PC-3 (cell line): Measurements from ENCODE around the gene CEP63. TPM values are rescaled to one million over a fixed set of nuclear protein-coding genes. Genes with fewer than 3 reads are reported as not detected.

Experiments
- ATAC-seq: fragments of 200-7000 bp; cut with Tn5 transposase; 2 replicates; pipeline ENCODE4 v1.9.1; 2020; ENCODE audit warnings: mild to moderate bottlenecking, moderate library complexity
- BruUV-seq: library from RNA; stranded (reverse); fragments of 400-500 nt; replicated peaks from 2 replicates; lab custom pipeline; 2021; lab: Mats Ljungman, UMichigan
- CTCF ChIA-PET: fragments of 300-600 bp; sonication (Branson Sonifier 250); formaldehyde crosslinking; loops from one replicate; lab custom pipeline; 2022; ENCODE audit warnings: antibody characterized with exemption; lab: Charles Lee
- POLR2A ChIA-PET: fragments of 300-600 bp; sonication (Branson Sonifier 250); formaldehyde crosslinking; loops from one replicate; lab custom pipeline; 2022; ENCODE audit warnings: antibody characterized with exemption; ENCODE audit not compliant: unreplicated experiment; lab: Charles Lee
- DNase-seq: peaks from one replicate; pipeline ENCODE4 v3.0.0-alpha.2; 2015
- H2AFZ ChIP-seq: fragments of 300-600 bp; sonication (generic); 2 replicates; pipeline ENCODE4 v1.6.0; 2016; ENCODE audit warnings: antibody characterized with exemption, low read length
- H3F3A ChIP-seq: fragments of 300-600 bp; sonication (generic); one replicate; pipeline ENCODE4 v1.6.0; 2017; ENCODE audit warnings: antibody characterized with exemption, low read length, control low read depth, mild to moderate bottlenecking; ENCODE audit not compliant: unreplicated experiment
- H3K27ac ChIP-seq: fragments of 300-600 bp; sonication (generic); 2 replicates; pipeline ENCODE4 v1.5.1; 2016; ENCODE audit warnings: mild to moderate bottlenecking, low read length
- H3K27me3 ChIP-seq: fragments of 300-600 bp; sonication (generic); 2 replicates; pipeline ENCODE4 v1.6.1; 2016; ENCODE audit warnings: low read length, mixed read lengths
- H3K36me3 ChIP-seq: fragments of 300-600 bp; sonication (generic); 2 replicates; pipeline ENCODE4 v1.6.1; 2016; ENCODE audit warnings: low read depth, mixed run types, low read length, mixed read lengths
- H3K4me1 ChIP-seq: fragments of 300-600 bp; sonication (generic); 2 replicates; pipeline ENCODE4 v1.5.1; 2016; ENCODE audit warnings: low read length; ENCODE audit not compliant: insufficient read depth
- H3K4me2 ChIP-seq: fragments of 300-600 bp; sonication (generic); 2 replicates; pipeline ENCODE4 v1.6.0; 2016; ENCODE audit warnings: low read length
- H3K4me3 ChIP-seq: fragments of 300-600 bp; sonication (generic); 2 replicates; pipeline ENCODE4 v1.5.1; 2016; ENCODE audit warnings: mild to moderate bottlenecking, low read length, mixed read lengths
- H3K79me2 ChIP-seq: fragments of 300-600 bp; sonication (generic); 2 replicates; pipeline ENCODE4 v1.6.1; 2017; ENCODE audit warnings: low read length, mixed read lengths
- H3K9ac ChIP-seq: fragments of 300-600 bp; sonication (generic); 2 replicates; pipeline ENCODE4 v1.6.0; 2016; ENCODE audit warnings: mild to moderate bottlenecking, low read length
- H3K9me2 ChIP-seq: fragments of 300-600 bp; sonication (generic); replicated peaks from 2 replicates; pipeline ENCODE4 v1.6.1; 2016; ENCODE audit warnings: mixed run types, low read length, mixed read lengths
- H3K9me3 ChIP-seq: fragments of 300-600 bp; sonication (generic); 2 replicates; pipeline ENCODE4 v1.6.1; 2016; ENCODE audit warnings: low read length, mixed read lengths
- H4K20me1 ChIP-seq: fragments of 300-600 bp; sonication (generic); 2 replicates; pipeline ENCODE4 v1.6.1; 2016; ENCODE audit warnings: low read length, mixed read lengths
- EZH2 ChIP-seq: fragments of 300-600 bp; sonication (generic); IDR thresholded peaks from one replicate; pipeline ENCODE4 v1.6.1; 2017; ENCODE audit warnings: antibody characterized with exemption, mild to moderate bottlenecking, low read length; ENCODE audit not compliant: unreplicated experiment
- EZH2phosphoT487 ChIP-seq: fragments of 300-600 bp; sonication (generic); IDR thresholded peaks from 2 replicates; pipeline ENCODE4 v1.6.1; 2018; ENCODE audit warnings: mild to moderate bottlenecking, antibody characterized with exemption, low read length, borderline replicate concordance
- intact Hi-C: fragments of 100-400 bp; cut with micrococcal nuclease; formaldehyde crosslinking; loops from 2 replicates; pipeline ENCODE4 v1.9.0; 2023
- total RNA-seq: library from RNA; depleted of rRNA; stranded (reverse); fragments of >200 nt; gene quantifications from 2 replicates; pipeline ENCODE4 v1.2.3, GENCODE V29; 2014
- TF ChIP-seq, protein P1 (sequence below): fragments of 300-600 bp; sonication (generic); conservative IDR thresholded peaks from 2 replicates; pipeline ENCODE4 v1.5.1; 2017; ENCODE audit warnings: antibody characterized with exemption, low read depth, mild to moderate bottlenecking, low read length

CEP63 gene
- total RNA-seq, 1 experiment from 2014 or later: 15.4 TPM

GRCh38 chr3:134471521-134472193 is 14.2 kb upstream of the CEP63 start:
- CTCF ChIA-PET: interaction anchor here (0.6 kb wide), 1 partner anchor 11 kb away, joined by 21 read pairs; no protein-coding TSS in a partner anchor

GRCh38 chr3:134472831-134473230 is 13.0 kb upstream of the CEP63 start:
- CTCF ChIA-PET: interaction anchor here (1.0 kb wide), 1 partner anchor 155 kb away, joined by 3 read pairs; no protein-coding TSS in a partner anchor
- TF ChIP-seq, protein P1, sequence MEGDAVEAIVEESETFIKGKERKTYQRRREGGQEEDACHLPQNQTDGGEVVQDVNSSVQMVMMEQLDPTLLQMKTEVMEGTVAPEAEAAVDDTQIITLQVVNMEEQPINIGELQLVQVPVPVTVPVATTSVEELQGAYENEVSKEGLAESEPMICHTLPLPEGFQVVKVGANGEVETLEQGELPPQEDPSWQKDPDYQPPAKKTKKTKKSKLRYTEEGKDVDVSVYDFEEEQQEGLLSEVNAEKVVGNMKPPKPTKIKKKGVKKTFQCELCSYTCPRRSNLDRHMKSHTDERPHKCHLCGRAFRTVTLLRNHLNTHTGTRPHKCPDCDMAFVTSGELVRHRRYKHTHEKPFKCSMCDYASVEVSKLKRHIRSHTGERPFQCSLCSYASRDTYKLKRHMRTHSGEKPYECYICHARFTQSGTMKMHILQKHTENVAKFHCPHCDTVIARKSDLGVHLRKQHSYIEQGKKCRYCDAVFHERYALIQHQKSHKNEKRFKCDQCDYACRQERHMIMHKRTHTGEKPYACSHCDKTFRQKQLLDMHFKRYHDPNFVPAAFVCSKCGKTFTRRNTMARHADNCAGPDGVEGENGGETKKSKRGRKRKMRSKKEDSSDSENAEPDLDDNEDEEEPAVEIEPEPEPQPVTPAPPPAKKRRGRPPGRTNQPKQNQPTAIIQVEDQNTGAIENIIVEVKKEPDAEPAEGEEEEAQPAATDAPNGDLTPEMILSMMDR: no peak
- TF ChIP-seq EZH2phosphoT487 (no peak), EZH2 (no peak)
- no peak overlapping the region for H3K4me3 ChIP-seq
- H3K9me2 ChIP-seq: no peaks in the 10 kb centered on the region
- no peak for DNase-seq
- H3K36me3 ChIP-seq: peaks cover 3% of the 10 kb centered on the region; the same call in 1 of the 2 replicates
- no peaks in the 10 kb centered on the region for H3K79me2 ChIP-seq
- peak overlapping the region; percentile 89 for H3K27ac ChIP-seq
- no peaks in the 10 kb centered on the region for H3K27me3 ChIP-seq
- no peak for ATAC-seq
- intact Hi-C loops: loop anchor here (1.0 to 5.0 kb wide), 2 partner anchors 46 to 100 kb away; no protein-coding TSS in a partner anchor
- H2AFZ ChIP-seq: no peak overlapping the region
- BruUV-seq: no TSS peak
- H3K9me3 ChIP-seq: no peaks in the 10 kb centered on the region
- POLR2A ChIA-PET: no interaction called here
- no peaks in the 10 kb centered on the region for H3F3A ChIP-seq
- peak overlapping the region; percentile 39; the same call in 1 of the 2 replicates for H3K9ac ChIP-seq
- H3K4me1 ChIP-seq: peaks cover 26% of the 10 kb centered on the region
- H3K4me2 ChIP-seq: 0 out of 2 replicates have a peak overlapping the region, but pooled peaks have one; percentile 76
- H4K20me1 ChIP-seq: no peaks in the 10 kb centered on the region

More at GRCh38 chr3:134471521-134472193, 14.2 kb upstream of the CEP63 start:
- peak overlapping the region; percentile 41; the same call in 1 of the 2 replicates for H2AFZ ChIP-seq
- H3K79me2 ChIP-seq: no peaks in the 10 kb centered on the region
- H3F3A ChIP-seq: no peaks in the 10 kb centered on the region
- intact Hi-C loops: loop anchor here (1.0 to 5.0 kb wide), 2 partner anchors 44 to 98 kb away; no protein-coding TSS in a partner anchor
- no peaks in the 10 kb centered on the region for H4K20me1 ChIP-seq
- peak; percentile 83 for DNase-seq
- H3K4me2 ChIP-seq: peak overlapping the region; percentile 76
- no peaks in the 10 kb centered on the region for H3K9me3 ChIP-seq
- BruUV-seq: TSS peak; percentile 78
- peak overlapping the region; percentile 53 for H3K9ac ChIP-seq
- H3K9me2 ChIP-seq: no peaks in the 10 kb centered on the region
- no peaks in the 10 kb centered on the region for H3K27me3 ChIP-seq
- no peak overlapping the region for H3K4me3 ChIP-seq
- TF ChIP-seq EZH2 (no peak), EZH2phosphoT487 (no peak)
- TF ChIP-seq, protein P1: no peak
- H3K4me1 ChIP-seq: peaks cover 26% of the 10 kb centered on the region
- H3K27ac ChIP-seq: peak overlapping the region; percentile 89
- ATAC-seq: peak; percentile 81
- H3K36me3 ChIP-seq: no peaks in the 10 kb centered on the region
- POLR2A ChIA-PET: interaction anchor here (0.6 to 0.9 kb wide), 2 partner anchors 107 to 1810 kb away, joined by 3 to 4 read pairs; no protein-coding TSS in a partner anchor
